Measurements from ENCODE around the gene FAM184A.
A peak's percentile ranks its signal among the peaks of the same experiment; 100 is the strongest.

FAM184A gene

DNA sequence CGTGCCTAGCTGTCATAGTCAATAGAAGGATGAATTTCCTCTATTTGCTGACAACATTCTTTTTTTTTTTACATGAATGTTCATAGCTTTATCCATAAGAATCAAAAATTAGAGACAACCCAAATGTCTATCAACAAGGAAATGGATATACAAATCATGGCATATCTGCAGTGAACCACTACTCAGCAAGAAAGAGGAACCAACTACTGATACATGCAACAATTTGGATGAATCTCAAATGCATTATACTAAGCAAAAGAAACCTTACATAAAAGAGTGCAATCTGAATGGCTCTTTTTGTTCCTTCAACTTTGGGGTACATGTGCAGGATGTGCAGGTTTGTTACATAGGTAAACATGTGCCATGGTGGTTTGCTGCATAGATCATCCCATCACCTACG lies 125.8 kb downstream of the FAM184A start:
- no peak overlapping the region for H3K4me3 ChIP-seq (ENCODE audit: low read depth, low read length)
- TF ChIP-seq, protein P1, sequence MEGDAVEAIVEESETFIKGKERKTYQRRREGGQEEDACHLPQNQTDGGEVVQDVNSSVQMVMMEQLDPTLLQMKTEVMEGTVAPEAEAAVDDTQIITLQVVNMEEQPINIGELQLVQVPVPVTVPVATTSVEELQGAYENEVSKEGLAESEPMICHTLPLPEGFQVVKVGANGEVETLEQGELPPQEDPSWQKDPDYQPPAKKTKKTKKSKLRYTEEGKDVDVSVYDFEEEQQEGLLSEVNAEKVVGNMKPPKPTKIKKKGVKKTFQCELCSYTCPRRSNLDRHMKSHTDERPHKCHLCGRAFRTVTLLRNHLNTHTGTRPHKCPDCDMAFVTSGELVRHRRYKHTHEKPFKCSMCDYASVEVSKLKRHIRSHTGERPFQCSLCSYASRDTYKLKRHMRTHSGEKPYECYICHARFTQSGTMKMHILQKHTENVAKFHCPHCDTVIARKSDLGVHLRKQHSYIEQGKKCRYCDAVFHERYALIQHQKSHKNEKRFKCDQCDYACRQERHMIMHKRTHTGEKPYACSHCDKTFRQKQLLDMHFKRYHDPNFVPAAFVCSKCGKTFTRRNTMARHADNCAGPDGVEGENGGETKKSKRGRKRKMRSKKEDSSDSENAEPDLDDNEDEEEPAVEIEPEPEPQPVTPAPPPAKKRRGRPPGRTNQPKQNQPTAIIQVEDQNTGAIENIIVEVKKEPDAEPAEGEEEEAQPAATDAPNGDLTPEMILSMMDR (IDR thresholded peaks at IDR 0.05; ENCODE audit: low read depth, low read length, missing control alignments) = no peak
- DNase-seq (ENCODE audit: low read depth) = no peak

DNA sequence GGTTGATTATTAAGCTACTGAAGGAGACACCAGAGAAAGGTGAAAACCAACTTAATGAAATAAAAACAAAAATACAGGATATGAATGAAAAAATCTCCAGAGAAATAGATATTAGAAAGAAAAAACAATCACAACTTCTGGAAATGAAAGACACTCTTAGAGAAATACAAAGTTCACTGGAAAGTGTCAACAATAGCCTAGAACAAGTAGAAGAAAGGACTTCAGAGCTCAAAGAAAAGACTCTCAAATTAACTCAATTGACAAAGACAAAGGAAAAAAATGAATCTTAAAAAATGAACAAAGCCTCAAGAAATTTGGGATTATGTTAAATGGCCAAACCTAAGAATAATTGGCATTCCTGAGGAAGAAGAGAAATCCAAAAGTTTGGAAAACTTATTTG lies 133.2 kb downstream of the FAM184A start:
- DNase-seq (ENCODE audit: low read depth) = no peak
- H3K4me3 ChIP-seq (ENCODE audit: low read depth, low read length) = no peak overlapping the region
- TF ChIP-seq, protein P1 (IDR thresholded peaks at IDR 0.05; ENCODE audit: low read depth, low read length, missing control alignments) = no peak

DNA sequence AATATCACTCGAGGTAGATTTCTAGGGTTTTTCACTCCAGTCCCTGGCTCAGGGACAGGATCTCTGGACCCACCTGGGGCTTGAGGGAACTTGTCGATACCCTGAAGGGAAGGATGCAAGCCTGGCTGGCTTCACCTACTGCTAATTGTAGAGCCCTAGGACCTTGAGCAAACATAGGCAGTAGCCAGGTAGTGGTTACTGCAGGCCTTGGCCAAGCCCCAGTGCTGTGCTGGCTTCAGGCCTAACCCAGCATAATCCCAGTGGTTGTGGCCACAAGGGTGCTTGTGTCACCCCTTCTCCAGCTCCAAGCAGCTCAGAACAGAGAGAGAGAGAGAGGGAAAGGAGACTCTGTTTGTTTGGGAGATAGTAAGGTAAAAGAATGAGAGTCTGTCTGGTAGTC lies 137.7 kb downstream of the FAM184A start:
- H3K4me3 ChIP-seq (ENCODE audit: low read depth, low read length) = no peak overlapping the region
- TF ChIP-seq, protein P1 (IDR thresholded peaks at IDR 0.05; ENCODE audit: low read depth, low read length, missing control alignments) = no peak
- no peak for DNase-seq (ENCODE audit: low read depth)

DNA sequence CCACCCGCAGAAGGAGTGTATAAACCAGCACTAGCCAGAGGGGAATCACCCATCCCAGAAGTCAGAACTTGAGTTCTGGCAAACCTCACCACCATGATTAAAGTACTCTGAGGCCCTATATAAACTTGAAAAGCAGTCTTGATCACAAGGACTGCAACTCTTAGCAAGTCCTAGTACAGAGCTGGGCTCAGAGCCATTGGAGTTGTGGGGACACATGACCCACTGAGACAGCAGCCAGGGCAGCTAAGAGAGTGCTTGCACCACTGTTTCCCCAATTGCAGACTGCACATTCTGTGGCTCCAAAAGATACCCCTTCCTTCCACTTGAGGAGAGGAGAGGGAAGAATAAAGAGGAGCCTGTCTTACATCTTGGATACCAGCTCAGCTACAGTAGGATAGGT lies 138.8 kb downstream of the FAM184A start:
- no peak overlapping the region for H3K4me3 ChIP-seq (ENCODE audit: low read depth, low read length)
- DNase-seq (ENCODE audit: low read depth) = no peak
- TF ChIP-seq, protein P1 (IDR thresholded peaks at IDR 0.05; ENCODE audit: low read depth, low read length, missing control alignments) = no peak

DNA sequence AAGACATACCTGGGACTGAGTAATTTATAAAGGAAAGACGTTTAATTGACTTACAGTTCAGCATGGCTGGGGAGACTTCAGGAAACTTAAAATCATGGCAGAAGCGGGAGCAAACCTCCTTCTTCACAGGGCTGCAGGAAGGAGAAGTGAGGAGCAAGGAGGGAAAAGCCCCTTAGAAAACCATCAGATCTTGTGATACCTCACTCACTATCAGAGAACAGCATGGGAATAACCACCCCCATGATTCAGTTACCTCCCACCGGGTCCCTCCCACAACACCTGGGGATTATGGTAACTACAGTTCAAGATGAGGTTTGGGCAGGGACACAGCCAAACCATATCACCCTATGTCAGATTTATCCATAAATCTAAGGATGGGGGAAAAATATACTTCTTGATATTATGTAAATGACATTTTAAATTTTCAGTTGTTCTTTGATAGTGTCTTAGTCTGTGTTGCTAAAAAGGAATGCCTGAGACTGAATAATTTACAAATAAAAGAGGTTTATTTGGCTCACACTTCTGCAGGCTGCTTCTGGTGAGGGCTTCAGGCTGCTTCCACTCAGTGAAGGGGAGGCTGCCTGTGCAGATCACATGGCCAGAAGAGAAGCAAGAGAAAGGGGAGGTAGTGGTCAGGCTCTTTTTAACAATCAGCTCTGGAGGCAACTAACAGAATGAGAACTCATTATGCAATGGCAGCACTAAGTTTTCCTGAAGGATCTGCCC lies 142.3 kb downstream of the FAM184A start:
- TF ChIP-seq, protein P1 (IDR thresholded peaks at IDR 0.05; ENCODE audit: low read depth, low read length, missing control alignments) = no peak
- no peak overlapping the region for H3K4me3 ChIP-seq (ENCODE audit: low read depth, low read length)
- no peak for DNase-seq (ENCODE audit: low read depth)

DNA sequence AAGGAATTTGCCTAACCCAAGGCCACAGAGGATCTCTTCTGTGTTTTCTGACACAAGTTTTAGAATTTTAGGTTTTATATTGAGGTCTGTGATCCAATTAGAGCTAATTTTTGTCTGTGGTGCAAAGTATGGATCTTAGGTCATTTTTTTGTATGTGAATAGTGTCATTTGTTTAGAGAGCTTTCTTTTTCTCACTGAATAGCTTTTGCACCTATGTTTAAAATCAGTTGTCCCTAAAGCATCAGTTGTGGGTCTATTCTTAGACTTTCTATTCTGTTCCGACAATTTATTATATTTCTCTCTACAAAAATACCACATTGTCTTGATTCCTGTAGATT lies 143.2 kb downstream of the FAM184A start:
- H3K4me3 ChIP-seq (ENCODE audit: low read depth, low read length) = peak overlapping the region; percentile 79
- TF ChIP-seq, protein P1 (IDR thresholded peaks at IDR 0.05; ENCODE audit: low read depth, low read length, missing control alignments) = no peak
- no peak for DNase-seq (ENCODE audit: low read depth)
